GM23338 (cell line): Measurements from ENCODE around the gene TMEM247. TPM values are rescaled to one million over a fixed set of nuclear protein-coding genes. Genes with fewer than 3 reads are reported as not detected.
A peak's percentile ranks its signal among the peaks of the same experiment; 100 is the strongest.

Experiments
- ATAC-seq: fragments of 200-7000 bp; cut with Tn5 transposase; 3 replicates; pipeline ENCODE4 v1.9.1; 2020
- DNase-seq: peaks from one replicate; pipeline ENCODE4 v3.0.0-alpha.2; 2015; ENCODE audit warnings: low spot score
- H2AFZ ChIP-seq: fragments of 200-600 bp; sonication (generic); 2 replicates; pipeline ENCODE4 v1.8.0; 2016; ENCODE audit warnings: antibody characterized with exemption, mild to moderate bottlenecking, moderate library complexity
- H3F3A ChIP-seq: fragments of 200-600 bp; sonication (generic); replicated peaks from 2 replicates; pipeline ENCODE4 v1.8.0; 2017; ENCODE audit warnings: antibody characterized with exemption, mixed run types, low read depth
- H3K27ac ChIP-seq: fragments of 200-600 bp; sonication (generic); 2 replicates; pipeline ENCODE4 v1.6.1; 2016; ENCODE audit warnings: low read depth
- H3K27me3 ChIP-seq: fragments of 200-600 bp; sonication (generic); 2 replicates; pipeline ENCODE4 v1.8.0; 2016; ENCODE audit warnings: mild to moderate bottlenecking, mixed run types, moderate library complexity; ENCODE audit not compliant: insufficient read depth
- H3K36me3 ChIP-seq: fragments of 200-600 bp; sonication (generic); 2 replicates; pipeline ENCODE4 v1.8.0; 2016; ENCODE audit warnings: mild to moderate bottlenecking; ENCODE audit not compliant: insufficient read depth
- H3K4me1 ChIP-seq: fragments of 200-600 bp; sonication (generic); 2 replicates; pipeline ENCODE4 v1.8.0; 2016; ENCODE audit warnings: mild to moderate bottlenecking, moderate library complexity; ENCODE audit not compliant: insufficient read depth
- H3K4me2 ChIP-seq: fragments of 200-600 bp; sonication (generic); 2 replicates; pipeline ENCODE4 v1.7.1; 2017; ENCODE audit warnings: mixed run types
- H3K4me3 ChIP-seq: fragments of 200-600 bp; sonication (generic); 2 replicates; pipeline ENCODE4 v1.6.1; 2016; ENCODE audit warnings: mixed run types
- H3K79me2 ChIP-seq: fragments of 200-600 bp; sonication (generic); replicated peaks from 2 replicates; pipeline ENCODE4 v1.8.0; 2017; ENCODE audit warnings: mild to moderate bottlenecking; ENCODE audit not compliant: insufficient read depth
- H3K9me2 ChIP-seq: fragments of 200-600 bp; sonication (generic); 2 replicates; pipeline ENCODE4 v1.8.0; 2017; ENCODE audit not compliant: insufficient read depth
- H4K20me1 ChIP-seq: fragments of 200-600 bp; sonication (generic); replicated peaks from 2 replicates; pipeline ENCODE4 v1.8.0; 2017; ENCODE audit warnings: mild to moderate bottlenecking; ENCODE audit not compliant: insufficient read depth
- H3K27ac Mint-ChIP-seq: 2 replicates; pipeline ENCODE4 v1.8.0; 2020; ENCODE audit warnings: inconsistent platforms, mild to moderate bottlenecking, moderate library complexity, mixed read lengths
- H3K27me3 Mint-ChIP-seq: 3 replicates; pipeline ENCODE4 v1.8.0; 2022; ENCODE audit warnings: low read depth, mild to moderate bottlenecking, moderate library complexity, mixed read lengths, inconsistent platforms; ENCODE audit not compliant: insufficient read depth, poor library complexity
- H3K36me3 Mint-ChIP-seq: 3 replicates; pipeline ENCODE4 v1.8.0; 2021; ENCODE audit warnings: low read depth, mild to moderate bottlenecking, inconsistent platforms, moderate library complexity, mixed read lengths
- H3K4me1 Mint-ChIP-seq: 3 replicates; pipeline ENCODE4 v1.8.0; 2020; ENCODE audit warnings: mild to moderate bottlenecking, inconsistent platforms, mixed read lengths
- H3K4me3 Mint-ChIP-seq: 3 replicates; pipeline ENCODE4 v1.8.0; 2021; ENCODE audit warnings: moderate library complexity, mild to moderate bottlenecking, inconsistent platforms, mixed read lengths
- H3K9me3 Mint-ChIP-seq: 3 replicates; pipeline ENCODE4 v1.8.0; 2020; ENCODE audit warnings: moderate library complexity, mild to moderate bottlenecking, inconsistent platforms, mixed read lengths
- CREB1 ChIP-seq: fragments of 250-450 bp; sonication (Bioruptor Pico); IDR thresholded peaks from 2 replicates; pipeline ENCODE4 v1.5.0; 2020; ENCODE audit warnings: low read depth, mild to moderate bottlenecking, moderate library complexity
- ETS1 ChIP-seq: IDR thresholded peaks from 2 replicates; pipeline ENCODE4 v1.6.1; 2016; ENCODE audit warnings: antibody characterized with exemption
- EZH2 ChIP-seq: fragments of 200-600 bp; sonication (generic); IDR thresholded peaks from one replicate; pipeline ENCODE4 v1.8.0; 2017; ENCODE audit warnings: antibody characterized with exemption, mild to moderate bottlenecking, low read depth; ENCODE audit not compliant: unreplicated experiment
- EZH2phosphoT487 ChIP-seq: fragments of 200-600 bp; sonication (generic); IDR thresholded peaks from one replicate; pipeline ENCODE4 v1.8.1; 2018; ENCODE audit warnings: antibody characterized with exemption; ENCODE audit not compliant: unreplicated experiment
- JUNB ChIP-seq: IDR thresholded peaks from one replicate; pipeline ENCODE4 v1.6.1; 2016; ENCODE audit warnings: antibody characterized with exemption; ENCODE audit not compliant: unreplicated experiment
- NANOG ChIP-seq: IDR thresholded peaks from 2 replicates; pipeline ENCODE4 v1.6.1; 2016; ENCODE audit warnings: antibody characterized with exemption, borderline replicate concordance
- POLR2AphosphoS5 ChIP-seq: IDR thresholded peaks from 2 replicates; pipeline ENCODE4 v1.6.1; 2016; ENCODE audit warnings: antibody characterized with exemption, low read depth
- STAT1 ChIP-seq: IDR thresholded peaks from one replicate; pipeline ENCODE4 v1.6.1; 2016; ENCODE audit warnings: antibody characterized with exemption; ENCODE audit not compliant: unreplicated experiment
- ZNF114 ChIP-seq: fragments of 250-450 bp; sonication (Bioruptor Pico); IDR thresholded peaks from 2 replicates; pipeline ENCODE4 v1.5.0; 2020; ENCODE audit warnings: mild to moderate bottlenecking, moderate library complexity
- ZNF331 ChIP-seq: fragments of 250-450 bp; sonication (Bioruptor Pico); IDR thresholded peaks from 2 replicates; pipeline ENCODE4 v1.5.0; 2020; ENCODE audit warnings: low read depth, mild to moderate bottlenecking, moderate library complexity
- polyA plus RNA-seq: library from polyadenylated mRNA; unstranded; fragments of >200 nt; fragmentation: Nextera tagmentation; extraction: Ambion mirVana; gene quantifications from 2 replicates; pipeline ENCODE4 v1.2.1, GENCODE V29; 2016
- total RNA-seq: library from RNA; depleted of rRNA; stranded (reverse); fragments of >200 nt; shearing (Covaris generic); gene quantifications from 2 replicates; pipeline ENCODE4 v1.2.3, GENCODE V29; 2014
- TF ChIP-seq, protein P1 (sequence below), 2 experiments: fragments of 200-600 bp in 1 of 2; sonication (generic) in 1 of 2; conservative IDR thresholded peaks; 2 replicates each; pipeline versions ENCODE4 v1.5.1 to v1.6.1; 2016 to 2017; ENCODE audit warnings: antibody characterized with exemption in 2 of 2, low read depth in 2 of 2, mild to moderate bottlenecking in 2 of 2, moderate library complexity in 1 of 2
- TF ChIP-seq, protein P2 (sequence below): fragments of 250-450 bp; sonication (Bioruptor Pico); IDR thresholded peaks from 2 replicates; pipeline ENCODE4 v1.5.0; 2020; ENCODE audit warnings: mild to moderate bottlenecking, moderate library complexity

TMEM247 gene
- total and polyA plus RNA-seq, 2 experiments from 2014 or later: not detected

GRCh38 chr2:46499392-46499785 is 20.0 kb downstream of the TMEM247 start:
- Histone ChIP-seq H3K36me3 (no peaks in the 10 kb centered on the region), H3F3A (no peaks in the 10 kb centered on the region; the same call in 1 of the 2 replicates), H3K9me2 (no peaks in the 10 kb centered on the region), H4K20me1 (no peaks in the 10 kb centered on the region), H3K4me1 (peaks cover 11% of the 10 kb centered on the region), H3K79me2 (no peaks in the 10 kb centered on the region), H3K27ac (no peak overlapping the region), H3K27me3 (peaks cover 22% of the 10 kb centered on the region), H3K4me3 (peak overlapping the region; percentile 68), H3K4me2 (peak overlapping the region; percentile 82), H2AFZ (peak overlapping the region; percentile 98; the same call in 1 of the 2 replicates)
- H3K27me3 Mint-ChIP-seq: peaks cover 24% of the 10 kb centered on the region
- peaks cover 6% of the 10 kb centered on the region; the same call in 2 of the 3 replicates for H3K4me1 Mint-ChIP-seq
- no peak for TF ChIP-seq POLR2AphosphoS5
- no peak for TF ChIP-seq NANOG
- no peaks in the 10 kb centered on the region for H3K9me3 Mint-ChIP-seq
- ATAC-seq (peak; percentile 27), DNase-seq (no peak)
- H3K4me3 Mint-ChIP-seq: peak overlapping the region; percentile 95
- H3K36me3 Mint-ChIP-seq: no peaks in the 10 kb centered on the region
- H3K27ac Mint-ChIP-seq: no peak overlapping the region

DNA sequence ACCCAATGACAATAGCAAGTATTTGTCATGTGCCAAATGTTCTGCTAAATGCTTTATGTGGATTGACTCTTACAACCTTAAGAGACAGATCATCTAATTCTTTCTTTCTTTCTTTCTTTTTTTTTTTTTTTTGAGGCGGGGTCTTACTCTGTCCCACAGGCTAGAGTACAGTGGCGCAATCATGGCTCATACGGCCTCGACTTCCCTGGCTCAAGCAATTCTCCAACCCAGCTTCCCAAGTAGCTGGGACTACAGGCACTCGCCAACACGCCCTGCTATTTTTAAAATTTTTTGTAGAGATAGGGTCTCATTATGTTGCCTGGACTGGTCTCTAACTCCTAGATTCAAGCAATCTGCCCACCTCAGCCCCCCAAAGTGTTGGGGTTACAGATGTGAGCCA is 21.4 kb downstream of the TMEM247 start:
- no peak overlapping the region for H3K4me3 Mint-ChIP-seq
- H3K9me3 Mint-ChIP-seq: no peaks in the 10 kb centered on the region
- H3K4me2 ChIP-seq: peak overlapping the region; percentile 82; the same call in 1 of the 2 replicates
- H3K27ac Mint-ChIP-seq: no peak overlapping the region
- no peak for ATAC-seq
- peaks cover 26% of the 10 kb centered on the region for H3K27me3 Mint-ChIP-seq
- DNase-seq: no peak
- H3K4me1 ChIP-seq: peaks cover 17% of the 10 kb centered on the region
- H4K20me1 ChIP-seq: no peaks in the 10 kb centered on the region
- no peak overlapping the region for H2AFZ ChIP-seq
- no peaks in the 10 kb centered on the region for H3K36me3 Mint-ChIP-seq
- no peak overlapping the region for H3K27ac ChIP-seq
- H3K27me3 ChIP-seq: peaks cover 22% of the 10 kb centered on the region
- H3K36me3 ChIP-seq: no peaks in the 10 kb centered on the region
- peaks cover 13% of the 10 kb centered on the region for H3K4me1 Mint-ChIP-seq
- H3K4me3 ChIP-seq: peak overlapping the region; percentile 68; the same call in 1 of the 2 replicates
- H3K79me2 ChIP-seq: no peaks in the 10 kb centered on the region
- H3F3A ChIP-seq: no peaks in the 10 kb centered on the region; the same call in 1 of the 2 replicates
- no peaks in the 10 kb centered on the region for H3K9me2 ChIP-seq
- TF ChIP-seq, protein P1, sequence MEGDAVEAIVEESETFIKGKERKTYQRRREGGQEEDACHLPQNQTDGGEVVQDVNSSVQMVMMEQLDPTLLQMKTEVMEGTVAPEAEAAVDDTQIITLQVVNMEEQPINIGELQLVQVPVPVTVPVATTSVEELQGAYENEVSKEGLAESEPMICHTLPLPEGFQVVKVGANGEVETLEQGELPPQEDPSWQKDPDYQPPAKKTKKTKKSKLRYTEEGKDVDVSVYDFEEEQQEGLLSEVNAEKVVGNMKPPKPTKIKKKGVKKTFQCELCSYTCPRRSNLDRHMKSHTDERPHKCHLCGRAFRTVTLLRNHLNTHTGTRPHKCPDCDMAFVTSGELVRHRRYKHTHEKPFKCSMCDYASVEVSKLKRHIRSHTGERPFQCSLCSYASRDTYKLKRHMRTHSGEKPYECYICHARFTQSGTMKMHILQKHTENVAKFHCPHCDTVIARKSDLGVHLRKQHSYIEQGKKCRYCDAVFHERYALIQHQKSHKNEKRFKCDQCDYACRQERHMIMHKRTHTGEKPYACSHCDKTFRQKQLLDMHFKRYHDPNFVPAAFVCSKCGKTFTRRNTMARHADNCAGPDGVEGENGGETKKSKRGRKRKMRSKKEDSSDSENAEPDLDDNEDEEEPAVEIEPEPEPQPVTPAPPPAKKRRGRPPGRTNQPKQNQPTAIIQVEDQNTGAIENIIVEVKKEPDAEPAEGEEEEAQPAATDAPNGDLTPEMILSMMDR (conservative IDR thresholded peaks at IDR 0.05; ENCODE audit: low read depth in 2 of 2): no peak
- TF ChIP-seq, protein P2, sequence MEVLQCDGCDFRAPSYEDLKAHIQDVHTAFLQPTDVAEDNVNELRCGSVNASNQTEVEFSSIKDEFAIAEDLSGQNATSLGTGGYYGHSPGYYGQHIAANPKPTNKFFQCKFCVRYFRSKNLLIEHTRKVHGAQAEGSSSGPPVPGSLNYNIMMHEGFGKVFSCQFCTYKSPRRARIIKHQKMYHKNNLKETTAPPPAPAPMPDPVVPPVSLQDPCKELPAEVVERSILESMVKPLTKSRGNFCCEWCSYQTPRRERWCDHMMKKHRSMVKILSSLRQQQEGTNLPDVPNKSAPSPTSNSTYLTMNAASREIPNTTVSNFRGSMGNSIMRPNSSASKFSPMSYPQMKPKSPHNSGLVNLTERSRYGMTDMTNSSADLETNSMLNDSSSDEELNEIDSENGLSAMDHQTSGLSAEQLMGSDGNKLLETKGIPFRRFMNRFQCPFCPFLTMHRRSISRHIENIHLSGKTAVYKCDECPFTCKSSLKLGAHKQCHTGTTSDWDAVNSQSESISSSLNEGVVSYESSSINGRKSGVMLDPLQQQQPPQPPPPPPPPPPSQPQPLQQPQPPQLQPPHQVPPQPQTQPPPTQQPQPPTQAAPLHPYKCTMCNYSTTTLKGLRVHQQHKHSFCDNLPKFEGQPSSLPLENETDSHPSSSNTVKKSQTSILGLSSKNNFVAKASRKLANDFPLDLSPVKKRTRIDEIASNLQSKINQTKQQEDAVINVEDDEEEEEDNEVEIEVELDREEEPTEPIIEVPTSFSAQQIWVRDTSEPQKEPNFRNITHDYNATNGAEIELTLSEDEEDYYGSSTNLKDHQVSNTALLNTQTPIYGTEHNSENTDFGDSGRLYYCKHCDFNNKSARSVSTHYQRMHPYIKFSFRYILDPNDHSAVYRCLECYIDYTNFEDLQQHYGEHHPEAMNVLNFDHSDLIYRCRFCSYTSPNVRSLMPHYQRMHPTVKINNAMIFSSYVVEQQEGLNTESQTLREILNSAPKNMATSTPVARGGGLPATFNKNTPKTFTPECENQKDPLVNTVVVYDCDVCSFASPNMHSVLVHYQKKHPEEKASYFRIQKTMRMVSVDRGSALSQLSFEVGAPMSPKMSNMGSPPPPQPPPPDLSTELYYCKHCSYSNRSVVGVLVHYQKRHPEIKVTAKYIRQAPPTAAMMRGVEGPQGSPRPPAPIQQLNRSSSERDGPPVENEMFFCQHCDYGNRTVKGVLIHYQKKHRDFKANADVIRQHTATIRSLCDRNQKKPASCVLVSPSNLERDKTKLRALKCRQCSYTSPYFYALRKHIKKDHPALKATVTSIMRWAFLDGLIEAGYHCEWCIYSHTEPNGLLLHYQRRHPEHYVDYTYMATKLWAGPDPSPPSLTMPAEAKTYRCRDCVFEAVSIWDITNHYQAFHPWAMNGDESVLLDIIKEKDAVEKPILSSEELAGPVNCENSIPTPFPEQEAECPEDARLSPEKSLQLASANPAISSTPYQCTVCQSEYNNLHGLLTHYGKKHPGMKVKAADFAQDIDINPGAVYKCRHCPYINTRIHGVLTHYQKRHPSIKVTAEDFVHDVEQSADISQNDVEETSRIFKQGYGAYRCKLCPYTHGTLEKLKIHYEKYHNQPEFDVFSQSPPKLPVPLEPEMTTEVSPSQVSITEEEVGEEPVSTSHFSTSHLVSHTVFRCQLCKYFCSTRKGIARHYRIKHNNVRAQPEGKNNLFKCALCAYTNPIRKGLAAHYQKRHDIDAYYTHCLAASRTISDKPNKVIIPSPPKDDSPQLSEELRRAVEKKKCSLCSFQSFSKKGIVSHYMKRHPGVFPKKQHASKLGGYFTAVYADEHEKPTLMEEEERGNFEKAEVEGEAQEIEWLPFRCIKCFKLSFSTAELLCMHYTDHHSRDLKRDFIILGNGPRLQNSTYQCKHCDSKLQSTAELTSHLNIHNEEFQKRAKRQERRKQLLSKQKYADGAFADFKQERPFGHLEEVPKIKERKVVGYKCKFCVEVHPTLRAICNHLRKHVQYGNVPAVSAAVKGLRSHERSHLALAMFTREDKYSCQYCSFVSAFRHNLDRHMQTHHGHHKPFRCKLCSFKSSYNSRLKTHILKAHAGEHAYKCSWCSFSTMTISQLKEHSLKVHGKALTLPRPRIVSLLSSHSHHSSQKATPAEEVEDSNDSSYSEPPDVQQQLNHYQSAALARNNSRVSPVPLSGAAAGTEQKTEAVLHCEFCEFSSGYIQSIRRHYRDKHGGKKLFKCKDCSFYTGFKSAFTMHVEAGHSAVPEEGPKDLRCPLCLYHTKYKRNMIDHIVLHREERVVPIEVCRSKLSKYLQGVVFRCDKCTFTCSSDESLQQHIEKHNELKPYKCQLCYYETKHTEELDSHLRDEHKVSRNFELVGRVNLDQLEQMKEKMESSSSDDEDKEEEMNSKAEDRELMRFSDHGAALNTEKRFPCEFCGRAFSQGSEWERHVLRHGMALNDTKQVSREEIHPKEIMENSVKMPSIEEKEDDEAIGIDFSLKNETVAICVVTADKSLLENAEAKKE (CRISPR knock-in tag): no peak
- TF ChIP-seq EZH2phosphoT487 (no peak), EZH2 (no peak), ZNF331 (CRISPR knock-in tag) (no peak), ZNF114 (CRISPR knock-in tag) (no peak), POLR2AphosphoS5 (no peak), ETS1 (no peak), JUNB (no peak), CREB1 (CRISPR knock-in tag) (no peak), STAT1 (no peak)
